ENCODE measurements around the gene MRPL55.

Gene MRPL55

DNA sequence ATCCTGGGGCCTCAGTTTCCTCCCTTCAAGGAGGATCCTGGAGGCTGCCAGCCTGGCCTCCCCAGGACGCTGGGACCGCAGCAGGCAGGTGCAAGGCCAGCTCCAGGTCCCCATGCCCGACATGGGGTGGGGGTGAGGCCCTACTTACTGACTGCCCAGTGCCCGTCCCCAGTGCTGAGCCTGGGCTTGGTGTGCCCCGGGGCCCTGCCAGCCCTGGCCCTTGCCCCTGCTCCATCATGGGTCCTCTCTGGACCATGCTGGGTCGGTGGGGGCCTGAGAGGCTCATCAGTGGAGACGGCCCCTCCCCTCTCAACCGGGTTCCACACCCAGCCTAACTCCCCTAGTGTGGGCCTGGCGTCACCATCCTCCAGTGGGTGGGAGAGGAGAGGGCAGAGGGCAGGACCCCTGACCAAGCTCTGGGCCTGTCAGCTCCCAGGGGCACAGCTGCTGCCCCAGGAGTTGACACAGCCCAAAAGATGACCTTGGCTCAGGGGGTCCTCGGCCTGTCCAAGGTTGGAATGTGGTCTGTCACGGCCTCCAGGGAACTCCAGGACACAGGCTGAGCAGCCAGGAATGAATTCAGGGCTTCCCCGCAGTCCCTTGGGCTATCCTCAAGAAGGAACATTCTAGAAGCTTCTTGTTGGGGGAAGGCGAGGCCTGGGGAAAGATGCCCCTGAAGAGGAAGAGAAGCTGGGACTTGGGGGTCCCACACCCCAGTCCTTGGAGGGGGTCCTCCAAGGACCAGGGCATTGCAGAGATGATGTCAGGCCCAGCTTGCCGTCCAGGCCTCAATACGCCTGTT lies 44.2 kb downstream of the MRPL55 start:
- TF ChIP-seq GATA1 (IDR thresholded peaks at IDR 0.05; ENCODE audit: low read depth, low read length) (no peak), POLR2A (IDR thresholded peaks at IDR 0.05; ENCODE audit: low read length) (no peak)
- DNase-seq, result no peak

- DNase-seq, result no peak
- TF ChIP-seq POLR2A (IDR thresholded peaks at IDR 0.05; ENCODE audit: low read length), result no peak
- TF ChIP-seq GATA1 (IDR thresholded peaks at IDR 0.05; ENCODE audit: low read depth, low read length), result no peak
Measured at GRCh38 chr1:228064296-228064695, 44.8 kb downstream of the MRPL55 start.

DNA sequence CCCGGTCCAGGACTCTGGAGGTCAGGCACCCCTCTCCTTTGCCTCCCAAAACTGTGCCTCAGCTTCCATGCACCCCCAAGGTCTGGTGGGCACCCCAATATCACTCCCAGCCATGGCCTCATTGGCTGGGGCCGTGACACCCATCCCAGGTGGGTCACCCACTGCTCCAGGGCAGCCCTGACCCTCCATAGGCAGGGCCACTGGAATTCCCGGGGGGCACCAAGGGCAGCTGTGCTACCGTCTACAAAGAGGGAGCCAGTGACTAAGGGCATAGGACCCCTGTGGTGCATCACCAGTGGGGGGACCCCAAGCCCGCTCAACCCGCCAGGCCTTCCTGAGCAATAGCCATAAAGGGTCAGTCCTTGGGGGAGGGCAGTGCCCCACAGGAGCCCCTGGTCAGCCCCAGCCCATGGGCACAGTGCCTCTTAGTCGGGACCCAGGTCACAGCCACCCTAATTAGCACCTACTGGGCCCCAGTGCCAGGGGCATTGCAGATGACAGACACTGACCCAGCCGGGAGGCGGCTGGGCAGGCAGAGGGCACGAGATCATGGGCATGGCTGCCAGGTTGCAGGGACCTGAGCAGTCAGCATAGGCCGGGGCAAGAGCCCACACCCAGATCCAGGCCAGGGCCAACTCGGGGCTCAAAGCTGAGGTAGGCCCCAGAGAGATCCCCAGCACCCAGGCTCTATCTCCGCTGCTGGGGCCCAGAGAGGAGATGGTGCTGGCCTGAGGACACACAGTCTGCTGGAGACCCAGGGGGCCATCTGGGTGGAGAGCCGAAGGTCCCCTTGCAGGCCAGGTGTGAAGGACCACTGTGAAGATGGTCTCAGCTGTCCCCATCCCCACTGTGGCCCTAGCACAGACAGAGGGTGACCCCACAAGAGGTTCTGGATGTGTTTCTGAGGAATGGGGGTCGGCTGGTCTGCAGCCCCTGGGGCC lies 45.6 kb downstream of the MRPL55 start:
- TF ChIP-seq POLR2A (IDR thresholded peaks at IDR 0.05; ENCODE audit: low read length) (no peak), GATA1 (IDR thresholded peaks at IDR 0.05; ENCODE audit: low read depth, low read length) (no peak)
- DNase-seq, result no peak

GRCh38 chr1:228062812-228063211 lies 46.3 kb downstream of the MRPL55 start:
- TF ChIP-seq GATA1 (IDR thresholded peaks at IDR 0.05; ENCODE audit: low read depth, low read length) (no peak), POLR2A (IDR thresholded peaks at IDR 0.05; ENCODE audit: low read length) (no peak)
- no peak for DNase-seq

GRCh38 chr1:228062085-228062791 lies 46.9 kb downstream of the MRPL55 start:
- DNase-seq, result no peak

DNA sequence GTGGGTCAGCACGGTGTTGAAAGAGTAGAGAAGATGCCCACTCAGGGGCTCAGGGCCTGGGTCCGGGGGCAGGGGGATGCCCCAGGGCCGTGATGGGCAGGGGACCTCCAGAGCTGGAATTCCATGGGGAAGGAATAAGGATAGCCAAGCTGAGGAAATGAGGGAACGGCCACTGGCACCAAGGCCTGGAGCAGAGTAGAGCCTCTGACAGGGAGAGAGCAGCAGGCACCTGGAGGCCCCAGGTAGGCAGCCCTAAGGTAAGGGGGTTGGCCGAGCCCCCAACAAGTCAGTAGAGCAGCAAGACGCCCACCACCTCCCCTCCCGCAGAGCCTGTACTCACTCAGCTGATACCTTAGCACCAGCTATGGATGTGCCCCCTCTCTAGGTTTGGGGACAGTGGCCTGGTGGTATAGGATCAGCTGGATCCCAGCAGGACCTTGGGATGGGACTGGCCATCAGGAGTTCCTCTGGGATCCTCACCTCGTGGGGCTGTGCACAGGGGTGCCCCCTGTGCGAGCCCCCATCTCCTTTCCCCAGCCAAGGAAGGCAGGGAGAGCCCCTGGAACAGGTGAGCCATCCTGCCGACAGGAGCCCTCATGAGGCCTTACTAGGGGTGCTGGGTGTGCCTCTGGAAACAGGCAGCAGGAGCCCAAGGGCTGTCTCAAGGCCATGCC lies 47.6 kb downstream of the MRPL55 start:
- DNase-seq, result no peak
- no peak for TF ChIP-seq POLR2A (IDR thresholded peaks at IDR 0.05; ENCODE audit: low read length)
- no peak for TF ChIP-seq GATA1 (IDR thresholded peaks at IDR 0.05; ENCODE audit: low read depth, low read length)

More at GRCh38 chr1:228062085-228062791, 46.9 kb downstream of the MRPL55 start:
- TF ChIP-seq POLR2A (IDR thresholded peaks at IDR 0.05; ENCODE audit: low read length) (no peak), GATA1 (IDR thresholded peaks at IDR 0.05; ENCODE audit: low read depth, low read length) (no peak)

- no peak for TF ChIP-seq POLR2A (IDR thresholded peaks at IDR 0.05; ENCODE audit: low read length)
- no peak for TF ChIP-seq GATA1 (IDR thresholded peaks at IDR 0.05; ENCODE audit: low read depth, low read length)
- no peak for DNase-seq
Measured at GRCh38 chr1:228060458-228061190, 48.5 kb downstream of the MRPL55 start.

- TF ChIP-seq GATA1 (IDR thresholded peaks at IDR 0.05; ENCODE audit: low read depth, low read length) (no peak), POLR2A (IDR thresholded peaks at IDR 0.05; ENCODE audit: low read length) (no peak)
- DNase-seq, result peak; percentile 47 to 51
Measured at GRCh38 chr1:228059634-228060457, 49.3 kb downstream of the MRPL55 start.

GRCh38 chr1:228058949-228059633 lies 50.0 kb downstream of the MRPL55 start:
- peak in 1 of 2 experiments; percentile 20 for DNase-seq

GRCh38 chr1:228058172-228058948 lies 50.7 kb downstream of the MRPL55 start:
- no peak for TF ChIP-seq GATA1 (IDR thresholded peaks at IDR 0.05; ENCODE audit: low read depth, low read length)
- TF ChIP-seq POLR2A (IDR thresholded peaks at IDR 0.05; ENCODE audit: low read length), result no peak
- DNase-seq, result no peak

More at GRCh38 chr1:228058949-228059633, 50.0 kb downstream of the MRPL55 start:
- TF ChIP-seq GATA1 (IDR thresholded peaks at IDR 0.05; ENCODE audit: low read depth, low read length), result no peak
- TF ChIP-seq POLR2A (IDR thresholded peaks at IDR 0.05; ENCODE audit: low read length), result no peak
